D721Med (cell line): ENCODE results near the gene TMEM200A.

Experiments used
- DNase-seq: peaks from one replicate; pipeline ENCODE4 v3.0.0; 2011; ENCODE audit warnings: low spot score; ENCODE audit not compliant: insufficient read length
- FAIRE-seq: peaks from 2 replicates; lab custom pipeline; 2011; peaks lifted over from hg19 to GRCh38; lab: Jason Lieb, UNC
- CTCF ChIP-seq: IDR thresholded peaks from 2 replicates; pipeline ENCODE4 v1.5.1; 2012; ENCODE audit warnings: mild to moderate bottlenecking, control low read depth; ENCODE audit not compliant: insufficient read depth; ENCODE audit errors: missing control alignments

Gene TMEM200A

GRCh38 chr6:130354322-130354721 lies 11.5 kb upstream of the TMEM200A start:
- no peak for TF ChIP-seq CTCF
- DNase-seq (no peak), FAIRE-seq (no peak)

- FAIRE-seq (no peak), DNase-seq (no peak)
- TF ChIP-seq CTCF = no peak
Observed at GRCh38 chr6:130355572-130355971, 10.2 kb upstream of the TMEM200A start.

- TF ChIP-seq CTCF = no peak
- no peak for DNase-seq
- no peak for FAIRE-seq
Observed at GRCh38 chr6:130357436-130357835, 8.4 kb upstream of the TMEM200A start.

GRCh38 chr6:130359736-130360135 lies 6.1 kb upstream of the TMEM200A start:
- TF ChIP-seq CTCF = no peak
- DNase-seq = no peak
- FAIRE-seq = no peak

- TF ChIP-seq CTCF = no peak
- DNase-seq = no peak
- no peak for FAIRE-seq
Observed at GRCh38 chr6:130362128-130362527, 3.7 kb upstream of the TMEM200A start.

- TF ChIP-seq CTCF = no peak
- FAIRE-seq (no peak), DNase-seq (no peak)
Observed at GRCh38 chr6:130364224-130364780, 1.5 kb upstream of the TMEM200A start.

- DNase-seq (no peak), FAIRE-seq (no peak)
- no peak for TF ChIP-seq CTCF
Observed at GRCh38 chr6:130366107-130367005, 539 bp downstream of the TMEM200A start.
